Fibroblast of lung (primary cell): Measurements from ENCODE around the gene CNTNAP5. TPM values are rescaled to one million over a fixed set of nuclear protein-coding genes. Genes with fewer than 3 reads are reported as not detected.

Experiments used
- DNase-seq, 2 donors: peaks; one replicate each; pipeline versions ENCODE4 v3.0.0 to v3.0.0-alpha.2; 2010; ENCODE audit warnings: low read depth in 2 of 2
- H2AFZ ChIP-seq: 2 replicates; pipeline ENCODE4 v1.5.1; 2012; ENCODE audit warnings: low read length, control low read depth, inconsistent platforms
- H3K27ac ChIP-seq: 2 replicates; pipeline ENCODE4 v1.5.1; 2011; ENCODE audit warnings: low read length, control low read depth; ENCODE audit not compliant: insufficient read depth
- H3K27me3 ChIP-seq: 2 replicates; pipeline ENCODE4 v1.5.1; 2011; ENCODE audit warnings: mild to moderate bottlenecking, low read length; ENCODE audit not compliant: control insufficient read depth, insufficient read depth
- H3K36me3 ChIP-seq: 2 replicates; pipeline ENCODE4 v1.5.1; 2011; ENCODE audit warnings: low read length; ENCODE audit not compliant: control insufficient read depth, insufficient read depth
- H3K4me1 ChIP-seq: 2 replicates; pipeline ENCODE4 v1.5.1; 2011; ENCODE audit warnings: low read length; ENCODE audit not compliant: control insufficient read depth, insufficient read depth; ENCODE audit errors: extremely low read depth
- H3K4me2 ChIP-seq: 2 replicates; pipeline ENCODE4 v1.5.1; 2011; ENCODE audit warnings: low read length, control low read depth; ENCODE audit not compliant: insufficient read depth; ENCODE audit errors: extremely low read depth
- H3K4me3 ChIP-seq, 4 experiments: fragments of 200-600 bp in 1 of 4; sonication (generic) in 1 of 4; replicated peaks in 1 of 4; 2 replicates each; pipeline ENCODE4 v1.5.1; 2011 to 2016; ENCODE audit warnings: low read length in 4 of 4, low read depth in 3 of 4, mild to moderate bottlenecking in 3 of 4, control low read depth in 2 of 4, inconsistent platforms in 1 of 4, mixed read lengths in 1 of 4; ENCODE audit not compliant: insufficient read depth in 1 of 4; ENCODE audit errors: control extremely low read depth in 1 of 4
- H3K79me2 ChIP-seq: 2 replicates; pipeline ENCODE4 v1.5.1; 2012; ENCODE audit warnings: mild to moderate bottlenecking, low read length, inconsistent platforms; ENCODE audit not compliant: control insufficient read depth, insufficient read depth
- H3K9ac ChIP-seq: 2 replicates; pipeline ENCODE4 v1.5.1; 2011; ENCODE audit warnings: mild to moderate bottlenecking, low read length, control low read depth; ENCODE audit not compliant: insufficient read depth
- H3K9me3 ChIP-seq: 2 replicates; pipeline ENCODE4 v1.5.1; 2012; ENCODE audit warnings: low read depth, low read length; ENCODE audit not compliant: control insufficient read depth, insufficient read depth
- H4K20me1 ChIP-seq: 2 replicates; pipeline ENCODE4 v1.5.1; 2011; ENCODE audit warnings: low read length; ENCODE audit not compliant: control insufficient read depth, insufficient read depth; ENCODE audit errors: extremely low read depth
- EZH2 ChIP-seq: IDR thresholded peaks from 2 replicates; pipeline ENCODE4 v1.5.1; 2012; ENCODE audit warnings: low read length, control low read depth, mild to moderate bottlenecking; ENCODE audit errors: missing control alignments
- polyA plus RNA-seq, 2 donors: library from polyadenylated mRNA; depleted of rRNA in 1 of 2; stranded (reverse) in 1 of 2; unstranded in 1 of 2; fragments of >200 nt; gene quantifications; 2 replicates each; pipeline ENCODE4 v1.2.1, GENCODE V29; 2011 to 2012; ENCODE audit warnings: missing spikeins in 1 of 2
- total RNA-seq: library from RNA; depleted of rRNA; stranded (reverse); fragments of >200 nt; gene quantifications from 2 replicates; pipeline ENCODE4 v1.2.1, GENCODE V29; 2014
- TF ChIP-seq, protein P1 (sequence below), 2 donors: IDR thresholded peaks in 1 of 2; conservative IDR thresholded peaks in 1 of 2; 1 replicate in 1 of 2; 2 replicates in 1 of 2; pipeline ENCODE4 v1.5.1; 2011 to 2012; ENCODE audit warnings: low read length in 2 of 2, control low read depth in 1 of 2, inconsistent platforms in 1 of 2, low read depth in 1 of 2, mild to moderate bottlenecking in 1 of 2

Gene CNTNAP5
- total and polyA plus RNA-seq, 2 donors (not counting 1 experiment from before 2014, with no cell fraction given) = not detected

DNA sequence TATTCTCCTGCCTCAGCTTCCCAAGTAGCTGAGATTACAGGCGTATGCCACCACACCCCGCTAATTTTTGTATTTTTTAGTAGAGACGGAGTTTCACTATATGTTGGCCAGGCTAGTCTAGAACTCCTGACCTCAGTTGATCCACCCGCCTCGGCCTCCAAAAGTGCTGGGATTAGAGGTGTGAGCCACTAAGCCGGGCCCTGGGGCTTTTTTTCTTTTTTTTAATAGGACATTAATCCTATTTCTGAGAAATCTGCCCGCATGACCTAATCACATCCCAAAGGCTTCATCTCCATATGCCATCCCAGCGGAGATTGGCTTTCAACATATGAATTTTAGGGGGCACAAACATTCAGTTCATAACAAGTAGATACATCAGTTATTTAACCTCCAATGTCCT lies 128.6 kb downstream of the CNTNAP5 start:
- H4K20me1 ChIP-seq = no peaks in the 10 kb centered on the region
- no peak overlapping the region for H3K4me3 ChIP-seq
- no peak overlapping the region for H3K27ac ChIP-seq
- TF ChIP-seq, protein P1, sequence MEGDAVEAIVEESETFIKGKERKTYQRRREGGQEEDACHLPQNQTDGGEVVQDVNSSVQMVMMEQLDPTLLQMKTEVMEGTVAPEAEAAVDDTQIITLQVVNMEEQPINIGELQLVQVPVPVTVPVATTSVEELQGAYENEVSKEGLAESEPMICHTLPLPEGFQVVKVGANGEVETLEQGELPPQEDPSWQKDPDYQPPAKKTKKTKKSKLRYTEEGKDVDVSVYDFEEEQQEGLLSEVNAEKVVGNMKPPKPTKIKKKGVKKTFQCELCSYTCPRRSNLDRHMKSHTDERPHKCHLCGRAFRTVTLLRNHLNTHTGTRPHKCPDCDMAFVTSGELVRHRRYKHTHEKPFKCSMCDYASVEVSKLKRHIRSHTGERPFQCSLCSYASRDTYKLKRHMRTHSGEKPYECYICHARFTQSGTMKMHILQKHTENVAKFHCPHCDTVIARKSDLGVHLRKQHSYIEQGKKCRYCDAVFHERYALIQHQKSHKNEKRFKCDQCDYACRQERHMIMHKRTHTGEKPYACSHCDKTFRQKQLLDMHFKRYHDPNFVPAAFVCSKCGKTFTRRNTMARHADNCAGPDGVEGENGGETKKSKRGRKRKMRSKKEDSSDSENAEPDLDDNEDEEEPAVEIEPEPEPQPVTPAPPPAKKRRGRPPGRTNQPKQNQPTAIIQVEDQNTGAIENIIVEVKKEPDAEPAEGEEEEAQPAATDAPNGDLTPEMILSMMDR (conservative IDR thresholded peaks at IDR 0.05 in 1 of 2, IDR thresholded peaks at IDR 0.05 in 1 of 2; ENCODE audit: low read depth in 1 of 2, low read length in 2 of 2) = no peak
- TF ChIP-seq EZH2 = no peak
- no peak overlapping the region for H3K9ac ChIP-seq
- H3K4me1 ChIP-seq = no peaks in the 10 kb centered on the region
- DNase-seq = no peak
- H3K79me2 ChIP-seq = no peaks in the 10 kb centered on the region
- no peak overlapping the region for H2AFZ ChIP-seq
- no peak overlapping the region for H3K4me2 ChIP-seq
- H3K27me3 ChIP-seq = no peaks in the 10 kb centered on the region
- H3K36me3 ChIP-seq = no peaks in the 10 kb centered on the region
- H3K9me3 ChIP-seq = no peaks in the 10 kb centered on the region

DNA sequence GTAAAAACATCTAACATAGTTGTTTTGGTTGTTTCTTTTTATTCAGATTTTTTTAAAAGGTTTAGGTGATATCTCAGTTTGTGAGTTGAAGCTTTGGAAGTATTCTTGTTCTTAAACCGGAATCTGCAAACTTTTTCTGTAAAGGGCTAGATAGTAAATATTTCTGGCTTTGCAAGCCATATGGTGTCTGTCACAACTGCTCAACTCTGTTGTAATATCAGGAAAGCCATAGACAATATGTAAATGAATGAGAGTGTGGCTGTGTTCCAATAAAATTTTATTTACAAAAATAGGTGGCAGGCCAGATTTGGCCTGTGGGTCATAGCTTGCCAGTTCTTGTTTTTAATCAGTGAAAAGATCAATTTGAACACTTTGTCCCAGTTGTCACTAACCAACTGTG lies 134.1 kb downstream of the CNTNAP5 start:
- Histone ChIP-seq H3K79me2 (no peaks in the 10 kb centered on the region), H3K4me2 (no peak overlapping the region), H3K36me3 (no peaks in the 10 kb centered on the region), H3K27ac (no peak overlapping the region), H3K9ac (no peak overlapping the region), H4K20me1 (no peaks in the 10 kb centered on the region), H2AFZ (no peak overlapping the region), H3K27me3 (no peaks in the 10 kb centered on the region), H3K4me1 (no peaks in the 10 kb centered on the region), H3K4me3 (no peak overlapping the region), H3K9me3 (no peaks in the 10 kb centered on the region)
- TF ChIP-seq EZH2 = no peak
- TF ChIP-seq, protein P1 (conservative IDR thresholded peaks at IDR 0.05 in 1 of 2, IDR thresholded peaks at IDR 0.05 in 1 of 2; ENCODE audit: low read depth in 1 of 2, low read length in 2 of 2) = no peak
- DNase-seq = no peak

DNA sequence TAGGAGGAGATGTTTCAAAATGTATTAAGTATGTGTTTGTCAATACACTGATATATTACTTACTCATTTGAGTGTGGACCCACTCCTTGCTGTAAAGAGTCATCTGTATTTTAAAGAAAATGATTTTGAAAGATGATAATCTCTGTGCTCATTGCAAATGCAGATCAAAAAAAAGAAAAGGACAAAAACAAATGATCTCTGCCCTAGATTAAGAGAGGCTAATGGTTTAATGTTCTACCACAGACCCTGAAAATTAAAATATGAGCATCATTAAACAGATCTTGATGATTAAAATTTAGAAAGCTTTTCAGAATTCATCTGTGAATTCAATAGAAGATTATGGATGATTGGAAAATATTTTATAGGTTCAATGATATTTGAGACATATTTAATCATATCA lies 136.5 kb downstream of the CNTNAP5 start:
- Histone ChIP-seq H3K27ac (no peak overlapping the region), H3K9ac (no peak overlapping the region), H3K4me1 (no peaks in the 10 kb centered on the region), H3K79me2 (no peaks in the 10 kb centered on the region), H4K20me1 (no peaks in the 10 kb centered on the region), H3K36me3 (no peaks in the 10 kb centered on the region), H3K9me3 (no peaks in the 10 kb centered on the region), H3K4me3 (no peak overlapping the region), H2AFZ (no peak overlapping the region), H3K27me3 (no peaks in the 10 kb centered on the region), H3K4me2 (no peak overlapping the region)
- TF ChIP-seq, protein P1 (conservative IDR thresholded peaks at IDR 0.05 in 1 of 2, IDR thresholded peaks at IDR 0.05 in 1 of 2; ENCODE audit: low read depth in 1 of 2, low read length in 2 of 2) = no peak
- no peak for TF ChIP-seq EZH2
- no peak for DNase-seq
